GM21390 (cell line): Measurements from ENCODE around the gene BDH2.

Source experiments
- ATAC-seq: cut with Tn5 transposase; IDR thresholded peaks from one replicate; pipeline ENCODE4 v1.9.1; 2021; ENCODE audit not compliant: unreplicated experiment

The BDH2 gene

DNA sequence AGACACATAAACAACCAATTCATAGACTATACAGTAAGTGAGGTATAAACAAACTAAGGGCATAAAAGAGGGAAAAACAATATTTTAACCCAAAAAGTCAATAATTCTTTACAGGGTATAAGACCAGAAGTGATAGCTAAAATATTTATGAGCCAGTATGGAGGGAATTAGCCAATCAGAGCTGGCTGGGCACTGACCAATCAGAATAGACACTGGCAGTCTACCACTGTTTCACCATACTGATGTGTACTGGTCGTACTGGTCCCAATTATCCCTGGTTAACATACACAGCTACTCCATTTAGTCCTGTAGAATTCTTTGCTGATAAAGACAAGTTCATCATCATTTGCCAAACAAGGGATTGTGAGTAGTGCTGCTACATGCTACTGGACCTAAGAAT lies 70.3 kb downstream of the BDH2 start:
- ATAC-seq: no peak
